HG02852 (cell line): ENCODE results near the gene TTYH3.
"Not testable (repeated sequence)": the region's sequence is repeated elsewhere in the genome, so short reads cannot be mapped to it uniquely, and the experiment has no call there.

Experiments
- ATAC-seq: cut with Tn5 transposase; IDR thresholded peaks from one replicate; pipeline ENCODE4 v1.9.1; 2021; ENCODE audit warnings: mild to moderate bottlenecking, moderate library complexity; ENCODE audit not compliant: unreplicated experiment

Gene TTYH3

GRCh38 chr7:2602406-2603043 lies 29.3 kb upstream of the TTYH3 start:
- ATAC-seq, result no peak

- no peak for ATAC-seq
Observed at GRCh38 chr7:2603044-2603965, 28.5 kb upstream of the TTYH3 start.

- no peak for ATAC-seq
Observed at GRCh38 chr7:2604608-2605174, 27.1 kb upstream of the TTYH3 start.

- ATAC-seq, result no peak
Observed at GRCh38 chr7:2605608-2606538, 25.9 kb upstream of the TTYH3 start.

GRCh38 chr7:2606539-2606936 lies 25.2 kb upstream of the TTYH3 start:
- no peak for ATAC-seq

GRCh38 chr7:2607122-2607922 lies 24.5 kb upstream of the TTYH3 start:
- no peak for ATAC-seq

GRCh38 chr7:2607923-2608904 lies 23.6 kb upstream of the TTYH3 start:
- no peak for ATAC-seq

GRCh38 chr7:2608921-2609411 lies 22.8 kb upstream of the TTYH3 start:
- no peak for ATAC-seq

- ATAC-seq, result not testable (repeated sequence)
Observed at GRCh38 chr7:2609646-2610045, 22.1 kb upstream of the TTYH3 start.

- no peak for ATAC-seq
Observed at GRCh38 chr7:2610466-2610865, 21.3 kb upstream of the TTYH3 start.

GRCh38 chr7:2610898-2611297 lies 20.9 kb upstream of the TTYH3 start:
- ATAC-seq, result no peak

GRCh38 chr7:2611401-2611800 lies 20.4 kb upstream of the TTYH3 start:
- ATAC-seq, result no peak

- ATAC-seq, result no peak
Observed at GRCh38 chr7:2611922-2612321, 19.9 kb upstream of the TTYH3 start.

- no peak for ATAC-seq
Observed at GRCh38 chr7:2612445-2613097, 19.2 kb upstream of the TTYH3 start.

- ATAC-seq, result no peak
Observed at GRCh38 chr7:2613098-2613930, 18.5 kb upstream of the TTYH3 start.

GRCh38 chr7:2613931-2614600 lies 17.7 kb upstream of the TTYH3 start:
- ATAC-seq, result no peak
